Smooth muscle cell (in vitro differentiated cells): ENCODE results near the gene H19. TPM values are rescaled to one million over a fixed set of nuclear protein-coding genes. Genes with fewer than 3 reads are reported as not detected.

Source experiments
- DNase-seq: peaks from one replicate; lab custom pipeline; 2025; ENCODE audit not compliant: unreplicated experiment; lab: John Stamatoyannopoulos, UW
- H2AFZ ChIP-seq: fragments of 200-600 bp; sonication (generic); 2 replicates; pipeline ENCODE4 v1.6.0; 2016; ENCODE audit warnings: antibody characterized with exemption, low read depth, mild to moderate bottlenecking
- H3F3A ChIP-seq: fragments of 200-600 bp; sonication (generic); 2 replicates; pipeline ENCODE4 v1.6.0; 2017; ENCODE audit warnings: antibody characterized with exemption, low read depth
- H3K27ac ChIP-seq: fragments of 200-600 bp; sonication (generic); 2 replicates; pipeline ENCODE4 v1.5.1; 2016; ENCODE audit warnings: low read depth, mild to moderate bottlenecking
- H3K27me3 ChIP-seq: fragments of 200-600 bp; sonication (generic); 2 replicates; pipeline ENCODE4 v1.6.1; 2016; ENCODE audit warnings: low read depth, mild to moderate bottlenecking
- H3K36me3 ChIP-seq: fragments of 200-600 bp; sonication (generic); 2 replicates; pipeline ENCODE4 v1.5.1; 2016; ENCODE audit warnings: low read depth
- H3K4me1 ChIP-seq: fragments of 200-600 bp; sonication (generic); 2 replicates; pipeline ENCODE4 v1.5.1; 2016; ENCODE audit warnings: low read depth
- H3K4me2 ChIP-seq: fragments of 200-600 bp; sonication (generic); 2 replicates; pipeline ENCODE4 v1.6.0; 2016; ENCODE audit warnings: mild to moderate bottlenecking
- H3K4me3 ChIP-seq: fragments of 200-600 bp; sonication (generic); 2 replicates; pipeline ENCODE4 v1.5.1; 2016; ENCODE audit warnings: mild to moderate bottlenecking
- H3K79me2 ChIP-seq: fragments of 200-600 bp; sonication (generic); 2 replicates; pipeline ENCODE4 v1.6.0; 2016; ENCODE audit warnings: low read depth, mild to moderate bottlenecking
- H3K9ac ChIP-seq: fragments of 200-600 bp; sonication (generic); 2 replicates; pipeline ENCODE4 v1.6.0; 2016; ENCODE audit warnings: low read depth
- H3K9me3 ChIP-seq: fragments of 200-600 bp; sonication (generic); replicated peaks from 2 replicates; pipeline ENCODE4 v1.5.1; 2016; ENCODE audit warnings: low read depth
- H4K20me1 ChIP-seq: fragments of 200-600 bp; sonication (generic); 2 replicates; pipeline ENCODE4 v1.6.0; 2016; ENCODE audit warnings: low read depth
- CTCF ChIP-seq: fragments of 200-600 bp; sonication (generic); IDR thresholded peaks from 2 replicates; pipeline ENCODE4 v1.5.1; 2017; ENCODE audit warnings: borderline replicate concordance, mild to moderate bottlenecking, antibody characterized with exemption; ENCODE audit not compliant: insufficient read depth, poor library complexity, severe bottlenecking
- WGBS: methylation state at CpG from one replicate; pipeline ENCODE4 v1.1.7; 2016; ENCODE audit warnings: low lambda C conversion rate; 5-methylcytosine and 5-hydroxymethylcytosine counted together
- polyA plus RNA-seq: library from polyadenylated mRNA; unstranded; fragments of >200 nt; fragmentation: Nextera tagmentation; extraction: Ambion mirVana; gene quantifications from 2 replicates; pipeline ENCODE4 v1.2.1, GENCODE V29; 2016
- total RNA-seq: library from RNA; depleted of rRNA; stranded (reverse); fragments of >200 nt; gene quantifications from 2 replicates; pipeline ENCODE4 v1.2.3, GENCODE V29; 2014

H19 gene
- total and polyA plus RNA-seq, 2 experiments from 2014 or later, result 2.6 to 3.3 TPM

DNA sequence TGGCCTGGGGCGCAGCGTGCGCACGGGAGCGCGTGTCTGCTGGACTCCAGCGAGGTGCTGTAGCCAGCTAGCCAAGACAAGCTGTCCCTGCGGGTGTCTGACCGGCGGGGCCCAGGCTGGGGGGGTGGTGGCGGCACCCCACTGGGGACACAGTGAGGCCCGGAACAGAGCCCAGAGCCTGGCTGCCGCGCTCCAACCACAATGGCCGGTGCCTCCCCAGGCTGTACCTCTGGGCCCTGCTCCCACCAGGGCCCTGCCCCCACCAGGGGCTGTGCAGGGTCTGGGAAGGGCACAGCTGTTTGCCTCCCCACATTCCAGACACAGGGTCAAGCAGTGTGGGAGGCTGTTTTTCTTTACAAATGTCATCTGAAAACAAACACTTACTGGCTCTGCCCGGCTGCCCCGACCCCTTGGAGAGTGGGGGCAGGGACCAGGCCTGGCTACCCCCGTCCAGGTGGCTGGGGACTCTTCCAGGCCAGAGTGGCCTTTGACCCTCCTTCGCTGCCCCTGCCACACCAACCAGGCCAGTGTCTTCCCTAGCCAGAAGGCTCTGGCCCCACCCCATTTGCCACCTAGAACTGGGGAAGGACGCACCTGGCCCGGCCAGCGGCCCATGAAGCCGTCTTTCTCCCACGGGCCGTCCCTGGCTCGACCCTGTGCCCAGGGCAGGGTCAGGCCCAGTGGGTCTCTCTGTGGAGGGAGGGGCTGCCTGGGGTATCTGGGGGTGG lies 14.6 kb downstream of the H19 start:
- no peak for DNase-seq
- Histone ChIP-seq H3K79me2 (no peaks in the 10 kb centered on the region), H3K36me3 (no peaks in the 10 kb centered on the region), H3K27ac (no peak overlapping the region), H3K9ac (no peak overlapping the region), H4K20me1 (no peaks in the 10 kb centered on the region), H3K27me3 (no peaks in the 10 kb centered on the region), H2AFZ (no peak overlapping the region), H3K4me1 (no peaks in the 10 kb centered on the region), H3K9me3 (no peaks in the 10 kb centered on the region), H3K4me3 (no peak overlapping the region), H3K4me2 (no peak overlapping the region), H3F3A (no peaks in the 10 kb centered on the region)
- WGBS, result no CpG with 5 or more reads among the region's 26 CpGs
- TF ChIP-seq CTCF, result no peak

DNA sequence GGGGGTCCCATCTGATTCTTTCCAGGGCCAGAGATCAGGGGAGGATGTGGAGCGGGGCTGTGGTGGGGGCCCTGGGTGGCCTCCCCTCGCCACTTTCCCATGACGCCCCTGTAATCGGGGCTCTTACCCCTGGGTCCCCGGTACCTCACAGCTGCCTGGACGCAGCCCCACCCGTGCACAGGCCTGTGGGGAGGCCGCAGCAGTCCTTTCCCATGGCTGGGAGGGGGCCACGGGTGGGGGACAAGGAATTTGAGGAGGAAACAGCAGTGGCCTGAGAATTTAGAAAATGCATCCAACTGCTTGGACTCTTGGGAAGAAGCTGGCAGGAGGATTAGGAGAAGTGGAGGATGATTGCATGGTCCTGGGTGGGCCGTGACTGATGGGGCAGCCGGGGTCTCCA lies 18.0 kb downstream of the H19 start:
- H3K79me2 ChIP-seq, result no peaks in the 10 kb centered on the region
- no peak for DNase-seq
- H3K9ac ChIP-seq, result no peak overlapping the region
- no peaks in the 10 kb centered on the region for H3K9me3 ChIP-seq
- no peaks in the 10 kb centered on the region for H3F3A ChIP-seq
- no peaks in the 10 kb centered on the region for H3K27me3 ChIP-seq
- H4K20me1 ChIP-seq, result no peaks in the 10 kb centered on the region
- WGBS, result no CpG with 5 or more reads among the region's 11 CpGs
- no peaks in the 10 kb centered on the region for H3K4me1 ChIP-seq
- H2AFZ ChIP-seq, result no peak overlapping the region
- no peak for TF ChIP-seq CTCF
- no peak overlapping the region for H3K27ac ChIP-seq
- H3K36me3 ChIP-seq, result no peaks in the 10 kb centered on the region
- H3K4me3 ChIP-seq, result no peak overlapping the region
- H3K4me2 ChIP-seq, result no peak overlapping the region

- Histone ChIP-seq H3K36me3 (no peaks in the 10 kb centered on the region), H3K27ac (no peak overlapping the region), H3F3A (no peaks in the 10 kb centered on the region), H3K27me3 (no peaks in the 10 kb centered on the region), H3K4me2 (no peak overlapping the region), H3K9ac (no peak overlapping the region), H2AFZ (no peak overlapping the region), H3K4me1 (no peaks in the 10 kb centered on the region), H3K4me3 (no peak overlapping the region), H3K9me3 (no peaks in the 10 kb centered on the region), H4K20me1 (no peaks in the 10 kb centered on the region), H3K79me2 (no peaks in the 10 kb centered on the region)
- WGBS, result no CpG with 5 or more reads among the region's 26 CpGs
- DNase-seq, result no peak
- no peak for TF ChIP-seq CTCF
Observed at GRCh38 chr11:1978720-1979473, 18.7 kb downstream of the H19 start.

DNA sequence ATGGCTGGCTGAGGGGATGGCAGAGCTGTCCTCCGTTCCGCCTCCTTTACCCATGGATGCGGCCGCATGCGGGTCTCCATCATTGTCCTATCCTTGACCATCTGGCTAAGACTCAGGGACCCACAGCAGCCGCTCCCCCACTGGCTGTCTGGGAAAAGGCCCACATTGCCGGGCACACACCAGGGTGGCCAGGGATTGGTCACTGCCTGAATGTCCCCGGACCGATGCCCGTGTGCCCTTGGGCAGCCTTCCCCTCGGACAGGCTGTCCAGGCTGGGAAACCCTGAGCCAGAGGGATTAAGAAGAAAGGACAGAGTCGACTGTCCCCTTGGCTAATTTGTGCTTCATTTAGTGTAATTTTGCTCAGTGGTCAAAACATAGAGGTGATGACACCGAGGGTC lies 22.5 kb downstream of the H19 start:
- Histone ChIP-seq H3K4me3 (no peak overlapping the region), H3K9ac (no peak overlapping the region), H3K27ac (no peak overlapping the region), H4K20me1 (no peaks in the 10 kb centered on the region), H3K79me2 (no peaks in the 10 kb centered on the region), H3K9me3 (no peaks in the 10 kb centered on the region), H3K4me1 (no peaks in the 10 kb centered on the region), H3F3A (no peaks in the 10 kb centered on the region), H3K36me3 (no peaks in the 10 kb centered on the region), H2AFZ (no peak overlapping the region), H3K4me2 (no peak overlapping the region), H3K27me3 (no peaks in the 10 kb centered on the region)
- DNase-seq, result no peak
- no CpG with 5 or more reads among the region's 13 CpGs for WGBS
- TF ChIP-seq CTCF, result no peak
